Panc1 (cell line): Measurements from ENCODE around the gene ZNF454.

Experiments
- CTCF ChIP-seq: fragments of 450-650 bp; IDR thresholded peaks from 2 replicates; pipeline ENCODE4 v1.5.1; 2017; ENCODE audit warnings: mild to moderate bottlenecking
- POLR2AphosphoS5 ChIP-seq: IDR thresholded peaks from 2 replicates; pipeline ENCODE4 v1.6.1; 2012; ENCODE audit warnings: mild to moderate bottlenecking, low read depth, low read length, moderate library complexity
- SIN3A ChIP-seq: IDR thresholded peaks from 2 replicates; pipeline ENCODE4 v1.6.1; 2012; ENCODE audit warnings: low read depth, mild to moderate bottlenecking, low read length, moderate library complexity, borderline replicate concordance; ENCODE audit not compliant: insufficient read depth
- TCF7L2 ChIP-seq: IDR thresholded peaks from 2 replicates; pipeline ENCODE4 v1.6.1; 2011; ENCODE audit warnings: mild to moderate bottlenecking, low read depth, low read length, inconsistent platforms
- TF ChIP-seq, protein P1 (sequence below), 2 experiments: IDR thresholded peaks; 2 replicates each; pipeline ENCODE4 v1.6.1; 2011 to 2012; ENCODE audit warnings: low read depth in 2 of 2, control low read depth in 1 of 2, low read length in 1 of 2, mild to moderate bottlenecking in 1 of 2, moderate library complexity in 1 of 2; ENCODE audit not compliant: insufficient read depth in 1 of 2

DNA sequence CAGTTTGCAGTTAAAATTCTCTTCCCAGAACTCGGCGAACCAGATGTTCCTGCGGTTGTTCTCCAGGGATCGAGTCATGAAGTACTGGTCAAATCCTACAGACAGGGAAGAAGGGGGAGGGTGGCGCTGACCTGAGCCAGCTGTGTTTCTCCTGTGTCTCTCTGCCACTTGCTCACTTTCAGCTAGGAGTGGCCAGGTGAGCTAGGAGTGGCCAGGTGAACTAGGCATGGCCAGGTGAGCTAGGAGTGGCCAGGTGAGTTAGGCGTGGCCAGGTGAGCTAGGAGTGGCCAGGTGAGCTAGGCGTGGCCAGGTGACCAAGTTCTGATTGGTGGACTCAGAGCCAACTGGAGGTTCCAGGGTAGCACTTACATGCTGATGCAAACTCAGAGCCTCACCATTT is 48.3 kb downstream of the ZNF454 start:
- no peak for TF ChIP-seq CTCF
- TF ChIP-seq POLR2AphosphoS5: no peak
- no peak for TF ChIP-seq TCF7L2
- TF ChIP-seq, protein P1, sequence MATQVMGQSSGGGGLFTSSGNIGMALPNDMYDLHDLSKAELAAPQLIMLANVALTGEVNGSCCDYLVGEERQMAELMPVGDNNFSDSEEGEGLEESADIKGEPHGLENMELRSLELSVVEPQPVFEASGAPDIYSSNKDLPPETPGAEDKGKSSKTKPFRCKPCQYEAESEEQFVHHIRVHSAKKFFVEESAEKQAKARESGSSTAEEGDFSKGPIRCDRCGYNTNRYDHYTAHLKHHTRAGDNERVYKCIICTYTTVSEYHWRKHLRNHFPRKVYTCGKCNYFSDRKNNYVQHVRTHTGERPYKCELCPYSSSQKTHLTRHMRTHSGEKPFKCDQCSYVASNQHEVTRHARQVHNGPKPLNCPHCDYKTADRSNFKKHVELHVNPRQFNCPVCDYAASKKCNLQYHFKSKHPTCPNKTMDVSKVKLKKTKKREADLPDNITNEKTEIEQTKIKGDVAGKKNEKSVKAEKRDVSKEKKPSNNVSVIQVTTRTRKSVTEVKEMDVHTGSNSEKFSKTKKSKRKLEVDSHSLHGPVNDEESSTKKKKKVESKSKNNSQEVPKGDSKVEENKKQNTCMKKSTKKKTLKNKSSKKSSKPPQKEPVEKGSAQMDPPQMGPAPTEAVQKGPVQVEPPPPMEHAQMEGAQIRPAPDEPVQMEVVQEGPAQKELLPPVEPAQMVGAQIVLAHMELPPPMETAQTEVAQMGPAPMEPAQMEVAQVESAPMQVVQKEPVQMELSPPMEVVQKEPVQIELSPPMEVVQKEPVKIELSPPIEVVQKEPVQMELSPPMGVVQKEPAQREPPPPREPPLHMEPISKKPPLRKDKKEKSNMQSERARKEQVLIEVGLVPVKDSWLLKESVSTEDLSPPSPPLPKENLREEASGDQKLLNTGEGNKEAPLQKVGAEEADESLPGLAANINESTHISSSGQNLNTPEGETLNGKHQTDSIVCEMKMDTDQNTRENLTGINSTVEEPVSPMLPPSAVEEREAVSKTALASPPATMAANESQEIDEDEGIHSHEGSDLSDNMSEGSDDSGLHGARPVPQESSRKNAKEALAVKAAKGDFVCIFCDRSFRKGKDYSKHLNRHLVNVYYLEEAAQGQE (IDR thresholded peaks at IDR 0.05; ENCODE audit: insufficient read depth in 1 of 2, low read depth in 2 of 2, low read length in 1 of 2): no peak
- no peak for TF ChIP-seq SIN3A
